ENCODE data around the gene LDLRAD3.

Gene LDLRAD3

GRCh38 chr11:36126678-36127077 is 182.8 kb downstream of the LDLRAD3 start:
- no peak for DNase-seq (ENCODE audit: extremely low read depth in 1 of 2, low read depth in 1 of 2)

GRCh38 chr11:36127550-36127949 is 183.7 kb downstream of the LDLRAD3 start:
- DNase-seq (ENCODE audit: extremely low read depth in 1 of 2, low read depth in 1 of 2) = no peak

- no peak for DNase-seq (ENCODE audit: extremely low read depth in 1 of 2, low read depth in 1 of 2)
Observed at GRCh38 chr11:36129955-36130354, 186.1 kb downstream of the LDLRAD3 start.

- DNase-seq (ENCODE audit: extremely low read depth in 1 of 2, low read depth in 1 of 2) = no peak
Observed at GRCh38 chr11:36130401-36130800, 186.5 kb downstream of the LDLRAD3 start.

- no peak for DNase-seq (ENCODE audit: extremely low read depth in 1 of 2, low read depth in 1 of 2)
Observed at GRCh38 chr11:36131721-36132397, 188.0 kb downstream of the LDLRAD3 start.

GRCh38 chr11:36132940-36133339 is 189.1 kb downstream of the LDLRAD3 start:
- DNase-seq (ENCODE audit: extremely low read depth in 1 of 2, low read depth in 1 of 2) = no peak

- no peak for DNase-seq (ENCODE audit: extremely low read depth in 1 of 2, low read depth in 1 of 2)
Observed at GRCh38 chr11:36135076-36135475, 191.2 kb downstream of the LDLRAD3 start.

GRCh38 chr11:36139767-36140166 is 195.9 kb downstream of the LDLRAD3 start:
- no peak for DNase-seq (ENCODE audit: extremely low read depth in 1 of 2, low read depth in 1 of 2)

GRCh38 chr11:36141196-36141953 is 197.5 kb downstream of the LDLRAD3 start:
- no peak for DNase-seq (ENCODE audit: extremely low read depth in 1 of 2, low read depth in 1 of 2)

GRCh38 chr11:36141956-36142355 is 198.1 kb downstream of the LDLRAD3 start:
- no peak for DNase-seq (ENCODE audit: extremely low read depth in 1 of 2, low read depth in 1 of 2)

GRCh38 chr11:36142439-36142838 is 198.6 kb downstream of the LDLRAD3 start:
- no peak for DNase-seq (ENCODE audit: extremely low read depth in 1 of 2, low read depth in 1 of 2)

GRCh38 chr11:36142879-36143278 is 199.0 kb downstream of the LDLRAD3 start:
- DNase-seq (ENCODE audit: extremely low read depth in 1 of 2, low read depth in 1 of 2) = no peak

- DNase-seq (ENCODE audit: extremely low read depth in 1 of 2, low read depth in 1 of 2) = no peak
Observed at GRCh38 chr11:36146437-36146836, 202.6 kb downstream of the LDLRAD3 start.

- no peak for DNase-seq (ENCODE audit: extremely low read depth in 1 of 2, low read depth in 1 of 2)
Observed at GRCh38 chr11:36147491-36147890, 203.6 kb downstream of the LDLRAD3 start.

GRCh38 chr11:36148701-36149100 is 204.8 kb downstream of the LDLRAD3 start:
- DNase-seq (ENCODE audit: extremely low read depth in 1 of 2, low read depth in 1 of 2) = no peak

GRCh38 chr11:36149538-36150242 is 205.8 kb downstream of the LDLRAD3 start:
- no peak for DNase-seq (ENCODE audit: extremely low read depth in 1 of 2, low read depth in 1 of 2)

- DNase-seq (ENCODE audit: extremely low read depth in 1 of 2, low read depth in 1 of 2) = no peak
Observed at GRCh38 chr11:36150986-36151385, 207.1 kb downstream of the LDLRAD3 start.

GRCh38 chr11:36151933-36152580 is 208.2 kb downstream of the LDLRAD3 start:
- DNase-seq (ENCODE audit: extremely low read depth in 1 of 2, low read depth in 1 of 2) = no peak

- no peak for DNase-seq (ENCODE audit: extremely low read depth in 1 of 2, low read depth in 1 of 2)
Observed at GRCh38 chr11:36153551-36153950, 209.7 kb downstream of the LDLRAD3 start.

GRCh38 chr11:36155124-36155561 is 211.3 kb downstream of the LDLRAD3 start:
- DNase-seq (ENCODE audit: extremely low read depth in 1 of 2, low read depth in 1 of 2) = no peak

GRCh38 chr11:36155770-36156160 is 211.9 kb downstream of the LDLRAD3 start:
- no peak for DNase-seq (ENCODE audit: extremely low read depth in 1 of 2, low read depth in 1 of 2)
